H1 (cell line): ENCODE results near the gene ADRA2B. TPM values are rescaled to one million over a fixed set of nuclear protein-coding genes. Genes with fewer than 3 reads are reported as not detected.

Experiments
- ATF2 ChIP-seq: IDR thresholded peaks from 2 replicates; pipeline ENCODE4 v1.6.1; 2012; ENCODE audit warnings: low read length, inconsistent platforms
- NRF1 ChIP-seq: IDR thresholded peaks from 2 replicates; pipeline ENCODE4 v1.6.1; 2011; ENCODE audit warnings: mild to moderate bottlenecking, low read depth, low read length, improper control_type of control experiment
- POLR2AphosphoS5 ChIP-seq: IDR thresholded peaks from 2 replicates; pipeline ENCODE4 v1.6.1; 2011; ENCODE audit warnings: low read depth, low read length
- RXRA ChIP-seq: IDR thresholded peaks from 2 replicates; pipeline ENCODE4 v1.6.1; 2011; ENCODE audit warnings: low read depth, mild to moderate bottlenecking, low read length, moderate library complexity; ENCODE audit not compliant: insufficient read depth
- SP1 ChIP-seq: IDR thresholded peaks from 2 replicates; pipeline ENCODE4 v1.6.1; 2011; ENCODE audit warnings: low read depth, low read length
- SP2 ChIP-seq: IDR thresholded peaks from 2 replicates; pipeline ENCODE4 v1.6.1; 2012; ENCODE audit warnings: mild to moderate bottlenecking, low read length, inconsistent platforms
- SP4 ChIP-seq: IDR thresholded peaks from 2 replicates; pipeline ENCODE4 v1.6.1; 2012; ENCODE audit warnings: low read length, inconsistent platforms
- USF2 ChIP-seq: IDR thresholded peaks from 2 replicates; pipeline ENCODE4 v1.6.1; 2011; ENCODE audit warnings: low read length, improper control_type of control experiment
- YY1 ChIP-seq: IDR thresholded peaks from 2 replicates; pipeline ENCODE4 v1.6.1; 2011; ENCODE audit warnings: low read depth, mild to moderate bottlenecking, low read length
- polyA plus RNA-seq, 7 experiments: library from polyadenylated mRNA; depleted of rRNA in 3 of 7; stranded (reverse) in 5 of 7; unstranded in 2 of 7; fragments of >200 nt in 5 of 7; fragments of 200-250 nt in 2 of 7; gene quantifications; 1 replicate in 5 of 7; 2 replicates in 1 of 7; 4 replicates in 1 of 7; pipeline versions ENCODE4 v1.2.1 to v1.2.3, GENCODE V29; 2011 to 2013; ENCODE audit warnings: missing spikeins in 2 of 7, mixed read lengths in 2 of 7
- total RNA-seq: library from RNA; stranded (reverse); fragmentation: NEBNext Ultra II Directional; extraction: Animal tissue kit (Norgen Biotek cat#: 25700); gene quantifications from 2 replicates; pipeline ENCODE4 v1.2.1, GENCODE V29; 2021
- TF ChIP-seq, protein P1 (sequence below): IDR thresholded peaks from 2 replicates; pipeline ENCODE4 v1.6.1; 2011; ENCODE audit warnings: low read depth, mild to moderate bottlenecking, low read length; ENCODE audit not compliant: insufficient read depth

Gene ADRA2B
- total and polyA plus RNA-seq, 2 of the 8 experiments (the other 6 are each of a cell fraction or from before 2014, with no cell fraction given): 5.8 to 6.5 TPM

GRCh38 chr2:96083989-96084857 is 32.1 kb downstream of the ADRA2B start (continued):
- TF ChIP-seq USF2 (no peak), SP4 (no peak), SP1 (no peak), NRF1 (no peak), ATF2 (no peak), YY1 (no peak), POLR2AphosphoS5 (no peak), SP2 (no peak), RXRA (no peak)
- TF ChIP-seq, protein P1, sequence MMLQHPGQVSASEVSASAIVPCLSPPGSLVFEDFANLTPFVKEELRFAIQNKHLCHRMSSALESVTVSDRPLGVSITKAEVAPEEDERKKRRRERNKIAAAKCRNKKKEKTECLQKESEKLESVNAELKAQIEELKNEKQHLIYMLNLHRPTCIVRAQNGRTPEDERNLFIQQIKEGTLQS: no peak
- TF ChIP-seq, all 59 proteins: peak for 0
